HepG2 (cell line): ENCODE data around the gene GABRA1. TPM values are rescaled to one million over a fixed set of nuclear protein-coding genes. Genes with fewer than 3 reads are reported as not detected.

Source experiments
- ATAC-seq: fragments of 200-7000 bp; cut with Tn5 transposase; 3 replicates; pipeline ENCODE4 v1.9.1; 2020; ENCODE audit warnings: mild to moderate bottlenecking, moderate library complexity
- BruUV-seq: library from RNA; stranded (reverse); fragments of 400-500 nt; replicated peaks from 2 replicates; lab custom pipeline; 2021; lab: Mats Ljungman, UMichigan
- CTCF ChIA-PET: fragments of 300-600 bp; formaldehyde crosslinking; extraction: SDS; loops from one replicate; lab custom pipeline; 2021; ENCODE audit warnings: low total read pairs, inconsistent platforms, low intra/inter-chr PET ratio; lab: Yijun Ruan, JAX
- POLR2A ChIA-PET: fragments of 350-600 bp; sonication (Branson Sonifier 250); formaldehyde crosslinking; loops from one replicate; lab custom pipeline; 2020; ENCODE audit warnings: antibody characterized with exemption, inconsistent platforms; lab: Yijun Ruan, JAX
- DNase-seq: peaks from one replicate; pipeline ENCODE4 v3.0.0-alpha.2; 2015; ENCODE audit warnings: low spot score
- FAIRE-seq: peaks from 3 replicates; lab custom pipeline; 2011; peaks lifted over from hg19 to GRCh38; lab: Jason Lieb, UNC
- H2AFZ ChIP-seq: one replicate; pipeline ENCODE4 v1.6.1; 2011; ENCODE audit warnings: low read length, inconsistent platforms
- H3K27ac ChIP-seq: fragments of 300-600 bp; 3 replicates; pipeline ENCODE4 v1.8.0; 2011; ENCODE audit warnings: mixed run types, mild to moderate bottlenecking, mixed read lengths, low read length, inconsistent platforms; ENCODE audit not compliant: insufficient read depth; ENCODE audit errors: extremely low read length
- H3K27me3 ChIP-seq, 2 experiments: fragments of 200-600 bp in 1 of 2; 2 replicates in 1 of 2; 3 replicates in 1 of 2; pipeline versions ENCODE4 v1.6.0 to v1.8.0; 2011; ENCODE audit warnings: low read length in 2 of 2, mild to moderate bottlenecking in 2 of 2, moderate library complexity in 2 of 2, inconsistent platforms in 1 of 2; ENCODE audit not compliant: insufficient read depth in 2 of 2, control insufficient read depth in 1 of 2
- H3K36me3 ChIP-seq, 2 experiments: fragments of 200-600 bp in 1 of 2; replicated peaks in 1 of 2; 2 replicates in 1 of 2; 3 replicates in 1 of 2; pipeline versions ENCODE4 v1.5.1 to v1.8.0; 2011; ENCODE audit warnings: low read length in 2 of 2, inconsistent platforms in 1 of 2; ENCODE audit not compliant: insufficient read depth in 2 of 2, control insufficient read depth in 1 of 2
- H3K4me1 ChIP-seq: 2 replicates; pipeline ENCODE4 v1.5.1; 2012; ENCODE audit warnings: low read length, inconsistent platforms; ENCODE audit not compliant: insufficient read depth
- H3K4me2 ChIP-seq: 2 replicates; pipeline ENCODE4 v1.6.0; 2011; ENCODE audit warnings: low read depth, low read length, inconsistent platforms
- H3K4me3 ChIP-seq, 3 experiments: fragments of 200-600 bp in 1 of 3; sonication (generic), shearing (Covaris generic) in 1 of 3; replicated peaks in 1 of 3; 2 replicates each; pipeline ENCODE4 v1.5.1; 2011 to 2016; ENCODE audit warnings: low read length in 3 of 3, inconsistent platforms in 2 of 3, low read depth in 2 of 3, mild to moderate bottlenecking in 2 of 3, control low read depth in 1 of 3, mixed read lengths in 1 of 3; ENCODE audit not compliant: insufficient read depth in 1 of 3
- H3K79me2 ChIP-seq: one replicate; pipeline ENCODE4 v1.6.1; 2011; ENCODE audit warnings: low read length, inconsistent platforms; ENCODE audit not compliant: insufficient read depth
- H3K9ac ChIP-seq: 2 replicates; pipeline ENCODE4 v1.6.0; 2011; ENCODE audit warnings: mild to moderate bottlenecking, low read depth, low read length, inconsistent platforms; ENCODE audit not compliant: insufficient read depth
- H3K9me3 ChIP-seq: 2 replicates; pipeline ENCODE4 v1.5.1; 2012; ENCODE audit warnings: mild to moderate bottlenecking, low read length
- H4K20me1 ChIP-seq: 2 replicates; pipeline ENCODE4 v1.6.0; 2011; ENCODE audit warnings: inconsistent platforms, mild to moderate bottlenecking, low read length, moderate library complexity; ENCODE audit not compliant: insufficient read depth
- FOXM1 ChIP-seq: sonication (generic); formaldehyde crosslinking; IDR thresholded peaks from 2 replicates; pipeline ENCODE4 v1.5.0; 2020; ENCODE audit warnings: missing genetic modification reagents
- IRX3 ChIP-seq: sonication (generic); formaldehyde crosslinking; IDR thresholded peaks from 2 replicates; pipeline ENCODE4 v1.8.1; 2023; ENCODE audit warnings: mild to moderate bottlenecking, low read depth, missing genetic modification reagents, borderline replicate concordance
- NFYC ChIP-seq: IDR thresholded peaks from 2 replicates; pipeline ENCODE4 v1.6.1; 2016; ENCODE audit warnings: missing genetic modification reagents, missing compliant biosample characterization
- SATB2 ChIP-seq: sonication (generic); formaldehyde crosslinking; IDR thresholded peaks from 2 replicates; pipeline ENCODE4 v1.5.0; 2020; ENCODE audit warnings: missing genetic modification reagents
- SIN3A ChIP-seq: IDR thresholded peaks from 2 replicates; pipeline ENCODE4 v1.6.1; 2011; ENCODE audit warnings: low read depth, mild to moderate bottlenecking, control low read depth, low read length, borderline replicate concordance
- ZNF207 ChIP-seq: fragments of 450-650 bp; IDR thresholded peaks from 2 replicates; pipeline ENCODE4 v1.6.1; 2016; ENCODE audit warnings: antibody characterized with exemption, borderline replicate concordance
- WGBS: methylation state at CpG from one replicate; pipeline ENCODE4 v1.1.6; 2017; ENCODE audit warnings: low lambda C conversion rate; 5-methylcytosine and 5-hydroxymethylcytosine counted together
- in situ Hi-C: cut with HindIII; loops from 2 replicates; pipeline ENCODE4 v1.10.0; 2017; ENCODE audit warnings: low pct_unique_long_range_greater_than_20kb; ENCODE audit not compliant: extremely low pct_ligation_motif_present
- intact Hi-C: fragments of 100-400 bp; cut with micrococcal nuclease; formaldehyde crosslinking; loops from one replicate; pipeline ENCODE4 v1.10.0; 2022; ENCODE audit not compliant: unreplicated experiment
- polyA plus RNA-seq, 8 experiments: library from polyadenylated mRNA; depleted of rRNA in 3 of 8; stranded (reverse) in 7 of 8; unstranded in 1 of 8; fragments of >200 nt; fragmentation: Illumina TruSeq in 4 of 8; extraction: Trizol in 4 of 8; gene quantifications; 2 replicates each; pipeline versions ENCODE4 v1.2.1 to v1.2.3, GENCODE V29; 2011 to 2016; ENCODE audit warnings: low read depth in 4 of 8, missing spikeins in 1 of 8, mixed read lengths in 1 of 8; ENCODE audit not compliant: insufficient read depth in 1 of 8
- total RNA-seq, 5 experiments: library from RNA; depleted of rRNA; stranded (reverse); fragments of >200 nt; fragmentation: Illumina TruSeq; extraction: Trizol; gene quantifications; 2 replicates each; pipeline ENCODE4 v1.2.3, GENCODE V29; 2016; ENCODE audit warnings: low read depth in 1 of 5
- TF ChIP-seq, protein P1 (sequence below): sonication (generic); formaldehyde crosslinking; IDR thresholded peaks from 2 replicates; pipeline ENCODE4 v1.4.0; 2020; ENCODE audit warnings: low read depth, missing genetic modification reagents
- TF ChIP-seq, protein P2 (sequence below): sonication (generic); formaldehyde crosslinking; IDR thresholded peaks from 2 replicates; pipeline ENCODE4 v1.4.0; 2020; ENCODE audit warnings: mild to moderate bottlenecking, missing genetic modification reagents
- TF ChIP-seq, protein P3 (sequence below): IDR thresholded peaks from 2 replicates; pipeline ENCODE4 v1.6.1; 2016; ENCODE audit warnings: mild to moderate bottlenecking
- TF ChIP-seq, protein P4 (sequence below): sonication (generic); formaldehyde crosslinking; IDR thresholded peaks from 2 replicates; pipeline ENCODE4 v1.8.0; 2022; ENCODE audit warnings: mild to moderate bottlenecking, missing genetic modification reagents, moderate library complexity
- TF ChIP-seq, protein P5 (sequence below): sonication (generic); formaldehyde crosslinking; IDR thresholded peaks from 2 replicates; pipeline ENCODE4 v1.8.0; 2022; ENCODE audit warnings: mild to moderate bottlenecking, missing genetic modification reagents

The GABRA1 gene
- total and polyA plus RNA-seq, 2 of the 13 experiments (the other 11 are each of a cell fraction or from before 2014, with no cell fraction given), result not detected

DNA sequence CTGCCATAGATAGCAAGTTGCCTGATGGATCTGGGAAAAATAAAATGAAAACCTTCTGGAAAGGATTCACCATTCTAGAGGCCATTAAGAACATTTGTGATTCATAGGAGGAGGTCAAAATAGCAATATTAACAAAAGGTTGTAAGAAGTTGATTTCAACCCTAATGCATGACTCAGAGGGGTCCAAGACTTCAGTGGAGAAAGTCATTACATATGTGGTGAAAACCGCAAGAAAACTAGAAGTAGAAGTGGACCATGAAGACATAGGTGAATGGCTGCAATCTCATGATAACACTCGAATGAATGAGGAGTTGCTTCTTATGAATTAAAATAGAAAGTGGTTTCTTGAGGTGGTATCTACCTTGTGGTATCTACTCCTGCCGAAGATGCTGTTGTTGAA is 86.6 kb downstream of the GABRA1 start (continued):
- TF ChIP-seq, protein P1, sequence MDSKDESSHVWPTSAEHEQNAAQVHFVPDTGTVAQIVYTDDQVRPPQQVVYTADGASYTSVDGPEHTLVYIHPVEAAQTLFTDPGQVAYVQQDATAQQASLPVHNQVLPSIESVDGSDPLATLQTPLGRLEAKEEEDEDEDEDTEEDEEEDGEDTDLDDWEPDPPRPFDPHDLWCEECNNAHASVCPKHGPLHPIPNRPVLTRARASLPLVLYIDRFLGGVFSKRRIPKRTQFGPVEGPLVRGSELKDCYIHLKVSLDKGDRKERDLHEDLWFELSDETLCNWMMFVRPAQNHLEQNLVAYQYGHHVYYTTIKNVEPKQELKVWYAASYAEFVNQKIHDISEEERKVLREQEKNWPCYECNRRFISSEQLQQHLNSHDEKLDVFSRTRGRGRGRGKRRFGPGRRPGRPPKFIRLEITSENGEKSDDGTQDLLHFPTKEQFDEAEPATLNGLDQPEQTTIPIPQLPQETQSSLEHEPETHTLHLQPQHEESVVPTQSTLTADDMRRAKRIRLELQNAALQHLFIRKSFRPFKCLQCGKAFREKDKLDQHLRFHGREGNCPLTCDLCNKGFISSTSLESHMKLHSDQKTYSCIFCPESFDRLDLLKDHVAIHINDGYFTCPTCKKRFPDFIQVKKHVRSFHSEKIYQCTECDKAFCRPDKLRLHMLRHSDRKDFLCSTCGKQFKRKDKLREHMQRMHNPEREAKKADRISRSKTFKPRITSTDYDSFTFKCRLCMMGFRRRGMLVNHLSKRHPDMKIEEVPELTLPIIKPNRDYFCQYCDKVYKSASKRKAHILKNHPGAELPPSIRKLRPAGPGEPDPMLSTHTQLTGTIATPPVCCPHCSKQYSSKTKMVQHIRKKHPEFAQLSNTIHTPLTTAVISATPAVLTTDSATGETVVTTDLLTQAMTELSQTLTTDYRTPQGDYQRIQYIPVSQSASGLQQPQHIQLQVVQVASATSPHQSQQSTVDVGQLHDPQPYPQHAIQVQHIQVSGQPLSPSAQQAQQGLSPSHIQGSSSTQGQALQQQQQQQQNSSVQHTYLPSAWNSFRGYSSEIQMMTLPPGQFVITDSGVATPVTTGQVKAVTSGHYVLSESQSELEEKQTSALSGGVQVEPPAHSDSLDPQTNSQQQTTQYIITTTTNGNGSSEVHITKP (CRISPR knock-in tag), result no peak
- TF ChIP-seq, protein P2, sequence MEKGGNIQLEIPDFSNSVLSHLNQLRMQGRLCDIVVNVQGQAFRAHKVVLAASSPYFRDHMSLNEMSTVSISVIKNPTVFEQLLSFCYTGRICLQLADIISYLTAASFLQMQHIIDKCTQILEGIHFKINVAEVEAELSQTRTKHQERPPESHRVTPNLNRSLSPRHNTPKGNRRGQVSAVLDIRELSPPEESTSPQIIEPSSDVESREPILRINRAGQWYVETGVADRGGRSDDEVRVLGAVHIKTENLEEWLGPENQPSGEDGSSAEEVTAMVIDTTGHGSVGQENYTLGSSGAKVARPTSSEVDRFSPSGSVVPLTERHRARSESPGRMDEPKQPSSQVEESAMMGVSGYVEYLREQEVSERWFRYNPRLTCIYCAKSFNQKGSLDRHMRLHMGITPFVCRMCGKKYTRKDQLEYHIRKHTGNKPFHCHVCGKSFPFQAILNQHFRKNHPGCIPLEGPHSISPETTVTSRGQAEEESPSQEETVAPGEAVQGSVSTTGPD (CRISPR knock-in tag), result no peak
- TF ChIP-seq ZNF207, result no peak
- TF ChIP-seq, protein P3, sequence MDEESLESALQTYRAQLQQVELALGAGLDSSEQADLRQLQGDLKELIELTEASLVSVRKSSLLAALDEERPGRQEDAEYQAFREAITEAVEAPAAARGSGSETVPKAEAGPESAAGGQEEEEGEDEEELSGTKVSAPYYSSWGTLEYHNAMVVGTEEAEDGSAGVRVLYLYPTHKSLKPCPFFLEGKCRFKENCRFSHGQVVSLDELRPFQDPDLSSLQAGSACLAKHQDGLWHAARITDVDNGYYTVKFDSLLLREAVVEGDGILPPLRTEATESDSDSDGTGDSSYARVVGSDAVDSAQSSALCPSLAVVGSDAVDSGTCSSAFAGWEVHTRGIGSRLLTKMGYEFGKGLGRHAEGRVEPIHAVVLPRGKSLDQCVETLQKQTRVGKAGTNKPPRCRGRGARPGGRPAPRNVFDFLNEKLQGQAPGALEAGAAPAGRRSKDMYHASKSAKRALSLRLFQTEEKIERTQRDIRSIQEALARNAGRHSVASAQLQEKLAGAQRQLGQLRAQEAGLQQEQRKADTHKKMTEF, result no peak

DNA sequence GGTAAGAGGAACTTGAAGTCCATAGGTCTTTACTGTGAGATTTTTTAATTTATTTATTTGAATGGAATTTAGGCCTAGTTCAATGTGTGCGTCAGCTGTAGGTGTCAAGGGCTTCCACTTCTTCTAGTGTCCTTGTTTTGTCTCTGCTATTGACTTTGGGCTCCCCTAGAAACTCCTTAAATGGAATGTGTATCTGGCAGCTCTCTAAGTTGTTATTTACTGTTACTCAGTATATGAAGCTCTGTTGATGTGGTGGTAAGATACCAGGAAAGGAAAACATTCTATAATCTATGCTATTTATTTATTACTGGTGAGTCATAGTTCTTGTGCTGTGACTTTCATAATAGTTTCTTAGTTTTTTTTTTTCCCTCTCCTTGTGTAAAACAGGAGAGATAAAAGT is 97.1 kb downstream of the GABRA1 start:
- CTCF ChIA-PET, result no interaction called here
- in situ Hi-C loops, result no loop called here
- Histone ChIP-seq H3K9ac (no peak overlapping the region), H3K79me2 (no peaks in the 10 kb centered on the region), H3K4me3 (no peak overlapping the region), H3K4me1 (no peaks in the 10 kb centered on the region)
- BruUV-seq, result no TSS peak
- FAIRE-seq, result no peak
- TF ChIP-seq, protein P4, sequence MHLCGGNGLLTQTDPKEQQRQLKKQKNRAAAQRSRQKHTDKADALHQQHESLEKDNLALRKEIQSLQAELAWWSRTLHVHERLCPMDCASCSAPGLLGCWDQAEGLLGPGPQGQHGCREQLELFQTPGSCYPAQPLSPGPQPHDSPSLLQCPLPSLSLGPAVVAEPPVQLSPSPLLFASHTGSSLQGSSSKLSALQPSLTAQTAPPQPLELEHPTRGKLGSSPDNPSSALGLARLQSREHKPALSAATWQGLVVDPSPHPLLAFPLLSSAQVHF (CRISPR knock-in tag), result no peak
- TF ChIP-seq, protein P5, sequence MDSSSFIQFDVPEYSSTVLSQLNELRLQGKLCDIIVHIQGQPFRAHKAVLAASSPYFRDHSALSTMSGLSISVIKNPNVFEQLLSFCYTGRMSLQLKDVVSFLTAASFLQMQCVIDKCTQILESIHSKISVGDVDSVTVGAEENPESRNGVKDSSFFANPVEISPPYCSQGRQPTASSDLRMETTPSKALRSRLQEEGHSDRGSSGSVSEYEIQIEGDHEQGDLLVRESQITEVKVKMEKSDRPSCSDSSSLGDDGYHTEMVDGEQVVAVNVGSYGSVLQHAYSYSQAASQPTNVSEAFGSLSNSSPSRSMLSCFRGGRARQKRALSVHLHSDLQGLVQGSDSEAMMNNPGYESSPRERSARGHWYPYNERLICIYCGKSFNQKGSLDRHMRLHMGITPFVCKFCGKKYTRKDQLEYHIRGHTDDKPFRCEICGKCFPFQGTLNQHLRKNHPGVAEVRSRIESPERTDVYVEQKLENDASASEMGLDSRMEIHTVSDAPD (CRISPR knock-in tag), result no peak
- TF ChIP-seq FOXM1 (CRISPR knock-in tag), result no peak
- TF ChIP-seq IRX3 (CRISPR knock-in tag), result no peak
- TF ChIP-seq SATB2 (CRISPR knock-in tag), result no peak
- TF ChIP-seq NFYC (CRISPR knock-in tag), result no peak
- TF ChIP-seq SIN3A, result no peak
- TF ChIP-seq, all 625 proteins: peak for 0
- 44% methylated on average over 1 of the region's 1 CpG for WGBS
- Histone ChIP-seq H3K27ac (no peak overlapping the region), H3K36me3 (no peaks in the 10 kb centered on the region), H4K20me1 (no peaks in the 10 kb centered on the region), H2AFZ (no peak overlapping the region), H3K27me3 (no peaks in the 10 kb centered on the region; a peak in 1 of 5 replicates), H3K4me2 (no peak overlapping the region), H3K9me3 (no peaks in the 10 kb centered on the region)
- DNase-seq (no peak), ATAC-seq (no peak)
- POLR2A ChIA-PET, result no interaction called here
- intact Hi-C loops, result no loop called here
